Endothelial cell of umbilical vein (primary cell): Measurements from ENCODE around the gene MYH14. TPM values are rescaled to one million over a fixed set of nuclear protein-coding genes. Genes with fewer than 3 reads are reported as not detected.

Experiments
- BruUV-seq: library from RNA; stranded (reverse); fragments of 400-500 nt; replicated peaks from 2 replicates; lab custom pipeline; 2021; lab: Mats Ljungman, UMichigan
- CTCF ChIA-PET: fragments of 300-600, 350-600 bp; sonication (Branson Sonifier 250); formaldehyde crosslinking; loops from one replicate; lab custom pipeline; 2021; ENCODE audit warnings: antibody characterized with exemption, inconsistent platforms; lab: Charles Lee
- POLR2A ChIA-PET: fragments of 300-600, 350-600 bp; sonication (Branson Sonifier 250); formaldehyde crosslinking; loops from one replicate; lab custom pipeline; 2021; ENCODE audit warnings: antibody characterized with exemption, inconsistent platforms; lab: Charles Lee
- DNase-seq: peaks from one replicate; pipeline ENCODE4 v3.0.0-alpha.2; 2011; ENCODE audit warnings: low read depth, low spot score
- FAIRE-seq: peaks from 2 replicates; lab custom pipeline; 2011; peaks lifted over from hg19 to GRCh38; lab: Jason Lieb, UNC
- H2AFZ ChIP-seq: 2 replicates; pipeline ENCODE4 v1.6.0; 2012; ENCODE audit warnings: low read depth, low read length, control low read depth, inconsistent platforms
- H3K27ac ChIP-seq: 2 replicates; pipeline ENCODE4 v1.5.1; 2011; ENCODE audit warnings: low read depth, mild to moderate bottlenecking, control low read depth, low read length, moderate library complexity; ENCODE audit not compliant: insufficient read depth
- H3K27me3 ChIP-seq, 2 experiments: 2 replicates each; pipeline versions ENCODE4 v1.6.0 to v1.6.1; 2011; ENCODE audit warnings: low read length in 2 of 2, mixed read lengths in 1 of 2; ENCODE audit not compliant: control insufficient read depth in 2 of 2, insufficient read depth in 2 of 2
- H3K36me3 ChIP-seq, 2 experiments: 2 replicates in 1 of 2; 3 replicates in 1 of 2; pipeline ENCODE4 v1.5.1; 2011; ENCODE audit warnings: low read length in 2 of 2, mild to moderate bottlenecking in 1 of 2, moderate library complexity in 1 of 2; ENCODE audit not compliant: control insufficient read depth in 2 of 2, insufficient read depth in 2 of 2; ENCODE audit errors: extremely low read depth in 1 of 2
- H3K4me1 ChIP-seq: 3 replicates; pipeline ENCODE4 v1.5.1; 2011; ENCODE audit warnings: mild to moderate bottlenecking, low read length; ENCODE audit not compliant: control insufficient read depth, insufficient read depth; ENCODE audit errors: extremely low read depth
- H3K4me2 ChIP-seq: 2 replicates; pipeline ENCODE4 v1.6.1; 2011; ENCODE audit warnings: low read length, control low read depth, mixed read lengths; ENCODE audit not compliant: insufficient read depth
- H3K4me3 ChIP-seq, 3 experiments: fragments of 200-600 bp in 1 of 3; sonication (generic), shearing (Covaris generic) in 1 of 3; replicated peaks in 1 of 3; 2 replicates each; pipeline ENCODE4 v1.5.1; 2011 to 2016; ENCODE audit warnings: control low read depth in 3 of 3, low read length in 3 of 3, mild to moderate bottlenecking in 2 of 3, inconsistent platforms in 1 of 3, low read depth in 1 of 3, moderate library complexity in 1 of 3; ENCODE audit not compliant: insufficient read depth in 1 of 3
- H3K79me2 ChIP-seq: 2 replicates; pipeline ENCODE4 v1.6.0; 2012; ENCODE audit warnings: low read length, inconsistent platforms; ENCODE audit not compliant: control insufficient read depth, insufficient read depth
- H3K9ac ChIP-seq: replicated peaks from 2 replicates; pipeline ENCODE3; 2011; ENCODE audit warnings: low read length, control low read depth; ENCODE audit not compliant: insufficient read depth; ENCODE audit errors: extremely low read depth
- H3K9me1 ChIP-seq: replicated peaks from 3 replicates; pipeline ENCODE4 v1.6.0; 2011; ENCODE audit warnings: mild to moderate bottlenecking, low read length; ENCODE audit not compliant: control insufficient read depth, insufficient read depth; ENCODE audit errors: extremely low read depth
- H3K9me3 ChIP-seq: replicated peaks from 2 replicates; pipeline ENCODE4 v1.5.1; 2012; ENCODE audit warnings: low read length, inconsistent platforms; ENCODE audit not compliant: control insufficient read depth, insufficient read depth
- H4K20me1 ChIP-seq: replicated peaks from 2 replicates; pipeline ENCODE3; 2011; ENCODE audit warnings: mild to moderate bottlenecking, low read length; ENCODE audit not compliant: control insufficient read depth, insufficient read depth; ENCODE audit errors: extremely low read depth
- EZH2 ChIP-seq: IDR thresholded peaks from 2 replicates; pipeline ENCODE4 v1.6.1; 2012; ENCODE audit warnings: borderline replicate concordance, low read depth, mild to moderate bottlenecking, moderate library complexity, low read length, inconsistent platforms; ENCODE audit not compliant: severe bottlenecking
- FOS ChIP-seq: IDR thresholded peaks from 2 replicates; pipeline ENCODE4 v1.6.1; 2011; ENCODE audit warnings: mild to moderate bottlenecking, low read length, moderate library complexity, borderline replicate concordance; ENCODE audit not compliant: insufficient read depth
- GATA2 ChIP-seq: IDR thresholded peaks from 2 replicates; pipeline ENCODE4 v1.7.0; 2011; ENCODE audit warnings: low read depth, mild to moderate bottlenecking, moderate library complexity, mixed read lengths, low read length; ENCODE audit not compliant: insufficient read length, insufficient read depth
- JUN ChIP-seq: IDR thresholded peaks from 2 replicates; pipeline ENCODE4 v1.6.1; 2011; ENCODE audit warnings: borderline replicate concordance, low read depth; ENCODE audit not compliant: insufficient read length, insufficient read depth
- MYC ChIP-seq: IDR thresholded peaks from one replicate; pipeline ENCODE4 v1.6.1; 2011; ENCODE audit warnings: mild to moderate bottlenecking, low read depth, low read length
- POLR2A ChIP-seq: IDR thresholded peaks from 2 replicates; pipeline ENCODE4 v1.6.1; 2012; ENCODE audit warnings: low read depth, mild to moderate bottlenecking, control low read depth, low read length
- POLR2AphosphoS5 ChIP-seq: IDR thresholded peaks from 2 replicates; pipeline ENCODE4 v1.6.1; 2012; ENCODE audit warnings: low read depth, mild to moderate bottlenecking, control low read depth, low read length, moderate library complexity; ENCODE audit not compliant: insufficient read depth
- dilution Hi-C: fragments of 300-500 bp; cut with MboI; formaldehyde crosslinking; loops from one replicate; pipeline ENCODE4 v1.15.0; 2019; ENCODE audit warnings: low sequenced_read_pairs; ENCODE audit not compliant: extremely low pct_ligation_motif_present
- intact Hi-C: fragments of 100-400 bp; cut with micrococcal nuclease; formaldehyde crosslinking; loops from one replicate; pipeline ENCODE4 v1.10.0; 2022
- polyA plus RNA-seq, 4 experiments: library from polyadenylated mRNA; depleted of rRNA in 3 of 4; stranded (reverse) in 3 of 4; unstranded in 1 of 4; fragments of >200 nt; gene quantifications; 2 replicates each; pipeline versions ENCODE4 v1.2.1 to v1.2.3, GENCODE V29; 2011 to 2012; ENCODE audit warnings: missing spikeins in 1 of 4
- total RNA-seq: library from RNA; stranded (reverse); gene quantifications from 2 replicates; pipeline ENCODE4 v1.2.3, GENCODE V29; 2021
- TF ChIP-seq, protein P1 (sequence below): IDR thresholded peaks from 2 replicates; pipeline ENCODE4 v1.6.1; 2011; ENCODE audit not compliant: insufficient read depth, insufficient read length
- TF ChIP-seq, protein P2 (sequence below), 2 donors: IDR thresholded peaks; 1 replicate in 1 of 2; 2 replicates in 1 of 2; pipeline ENCODE4 v1.5.1; 2011; ENCODE audit warnings: low read length in 2 of 2, mild to moderate bottlenecking in 2 of 2, moderate library complexity in 2 of 2, control low read depth in 1 of 2, inconsistent platforms in 1 of 2, low read depth in 1 of 2; ENCODE audit not compliant: insufficient read depth in 1 of 2; ENCODE audit errors: extremely low read depth in 1 of 2

The MYH14 gene
- total and polyA plus RNA-seq, 2 donors (not counting 3 experiments of a cell fraction or from before 2014, with no cell fraction given) = 0.13 TPM; not detected in 1

DNA sequence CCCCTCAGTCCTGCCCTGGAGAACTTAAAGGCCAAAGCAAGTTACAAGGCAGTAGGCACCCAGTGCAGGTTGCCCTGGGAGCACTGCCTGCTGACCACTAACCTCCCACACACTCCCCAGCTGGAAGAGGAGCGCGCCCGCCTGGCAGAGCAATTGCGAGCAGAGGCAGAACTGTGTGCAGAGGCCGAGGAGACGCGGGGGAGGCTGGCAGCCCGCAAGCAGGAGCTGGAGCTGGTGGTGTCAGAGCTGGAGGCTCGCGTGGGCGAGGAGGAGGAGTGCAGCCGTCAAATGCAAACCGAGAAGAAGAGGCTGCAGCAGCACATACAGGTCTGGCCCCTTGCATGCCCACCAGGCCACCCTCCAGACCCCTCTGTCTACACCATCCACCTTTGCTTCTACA lies 64.6 kb downstream of the MYH14 start:
- H3K9me3 ChIP-seq = no peaks in the 10 kb centered on the region
- H3K79me2 ChIP-seq = no peaks in the 10 kb centered on the region
- H3K4me1 ChIP-seq = no peaks in the 10 kb centered on the region
- H3K36me3 ChIP-seq = no peaks in the 10 kb centered on the region
- intact Hi-C loops = no loop called here
- DNase-seq (no peak), FAIRE-seq (no peak)
- POLR2A ChIA-PET = no interaction called here
- H3K27me3 ChIP-seq = no peaks in the 10 kb centered on the region
- H3K9ac ChIP-seq = no peak overlapping the region
- no peak overlapping the region for H3K4me2 ChIP-seq
- H3K27ac ChIP-seq = no peak overlapping the region
- no peak overlapping the region for H3K4me3 ChIP-seq
- CTCF ChIA-PET = interaction anchor here (1.6 to 2.5 kb wide), 3 partner anchors 9 to 60 kb away, joined by 5 to 8 read pairs (median 6); no protein-coding TSS in a partner anchor
- dilution Hi-C loops = no loop called here
- H2AFZ ChIP-seq = no peak overlapping the region
- no peaks in the 10 kb centered on the region for H4K20me1 ChIP-seq
- no peak for TF ChIP-seq POLR2AphosphoS5
- TF ChIP-seq MYC = no peak
- no peak for TF ChIP-seq FOS
- TF ChIP-seq, protein P1, sequence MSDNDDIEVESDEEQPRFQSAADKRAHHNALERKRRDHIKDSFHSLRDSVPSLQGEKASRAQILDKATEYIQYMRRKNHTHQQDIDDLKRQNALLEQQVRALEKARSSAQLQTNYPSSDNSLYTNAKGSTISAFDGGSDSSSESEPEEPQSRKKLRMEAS = no peak
- TF ChIP-seq, protein P2, sequence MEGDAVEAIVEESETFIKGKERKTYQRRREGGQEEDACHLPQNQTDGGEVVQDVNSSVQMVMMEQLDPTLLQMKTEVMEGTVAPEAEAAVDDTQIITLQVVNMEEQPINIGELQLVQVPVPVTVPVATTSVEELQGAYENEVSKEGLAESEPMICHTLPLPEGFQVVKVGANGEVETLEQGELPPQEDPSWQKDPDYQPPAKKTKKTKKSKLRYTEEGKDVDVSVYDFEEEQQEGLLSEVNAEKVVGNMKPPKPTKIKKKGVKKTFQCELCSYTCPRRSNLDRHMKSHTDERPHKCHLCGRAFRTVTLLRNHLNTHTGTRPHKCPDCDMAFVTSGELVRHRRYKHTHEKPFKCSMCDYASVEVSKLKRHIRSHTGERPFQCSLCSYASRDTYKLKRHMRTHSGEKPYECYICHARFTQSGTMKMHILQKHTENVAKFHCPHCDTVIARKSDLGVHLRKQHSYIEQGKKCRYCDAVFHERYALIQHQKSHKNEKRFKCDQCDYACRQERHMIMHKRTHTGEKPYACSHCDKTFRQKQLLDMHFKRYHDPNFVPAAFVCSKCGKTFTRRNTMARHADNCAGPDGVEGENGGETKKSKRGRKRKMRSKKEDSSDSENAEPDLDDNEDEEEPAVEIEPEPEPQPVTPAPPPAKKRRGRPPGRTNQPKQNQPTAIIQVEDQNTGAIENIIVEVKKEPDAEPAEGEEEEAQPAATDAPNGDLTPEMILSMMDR (IDR thresholded peaks at IDR 0.05; ENCODE audit: extremely low read depth in 1 of 2, insufficient read depth in 1 of 2, low read depth in 1 of 2, low read length in 2 of 2) = no peak
- no peak for TF ChIP-seq GATA2
- TF ChIP-seq JUN = no peak
- no peak for TF ChIP-seq EZH2
- TF ChIP-seq POLR2A = no peak
- no TSS peak for BruUV-seq
- H3K9me1 ChIP-seq = no peaks in the 10 kb centered on the region
